Measurements from ENCODE around the gene NAPSA. TPM values are rescaled to one million over a fixed set of nuclear protein-coding genes. Genes with fewer than 3 reads are reported as not detected.

The NAPSA gene
- total and polyA plus RNA-seq, 9 of the 15 experiments (the other 6 are each of a cell fraction or from before 2014, with no cell fraction given) = 0.25 to 1.9 (median 0.69) TPM

DNA sequence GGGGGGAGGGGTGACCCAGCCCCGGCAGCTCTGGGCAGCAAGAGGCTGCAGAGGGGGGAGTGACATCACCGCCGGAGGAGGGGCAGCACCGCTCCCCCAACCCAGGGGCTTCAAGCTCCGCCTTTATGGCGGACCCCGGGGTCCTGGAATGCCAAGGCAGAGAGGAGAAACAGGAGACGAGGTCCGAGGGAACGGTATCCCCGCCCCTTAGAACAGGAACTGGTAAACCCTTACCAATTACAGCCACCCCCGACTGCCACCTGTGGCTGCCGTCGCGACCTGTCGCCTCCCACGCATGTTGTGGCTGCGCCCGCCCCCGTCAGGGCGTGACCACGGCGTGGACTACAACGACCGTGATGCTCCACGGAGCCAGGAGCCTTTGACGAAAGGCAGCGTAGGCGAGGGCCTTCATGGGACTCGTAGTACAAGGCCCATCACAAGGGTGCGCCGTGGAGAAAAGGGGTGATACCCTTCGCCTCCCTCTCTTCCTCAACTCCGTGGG, 32.2 kb downstream of the NAPSA start (continued):
- TF ChIP-seq, protein P1, sequence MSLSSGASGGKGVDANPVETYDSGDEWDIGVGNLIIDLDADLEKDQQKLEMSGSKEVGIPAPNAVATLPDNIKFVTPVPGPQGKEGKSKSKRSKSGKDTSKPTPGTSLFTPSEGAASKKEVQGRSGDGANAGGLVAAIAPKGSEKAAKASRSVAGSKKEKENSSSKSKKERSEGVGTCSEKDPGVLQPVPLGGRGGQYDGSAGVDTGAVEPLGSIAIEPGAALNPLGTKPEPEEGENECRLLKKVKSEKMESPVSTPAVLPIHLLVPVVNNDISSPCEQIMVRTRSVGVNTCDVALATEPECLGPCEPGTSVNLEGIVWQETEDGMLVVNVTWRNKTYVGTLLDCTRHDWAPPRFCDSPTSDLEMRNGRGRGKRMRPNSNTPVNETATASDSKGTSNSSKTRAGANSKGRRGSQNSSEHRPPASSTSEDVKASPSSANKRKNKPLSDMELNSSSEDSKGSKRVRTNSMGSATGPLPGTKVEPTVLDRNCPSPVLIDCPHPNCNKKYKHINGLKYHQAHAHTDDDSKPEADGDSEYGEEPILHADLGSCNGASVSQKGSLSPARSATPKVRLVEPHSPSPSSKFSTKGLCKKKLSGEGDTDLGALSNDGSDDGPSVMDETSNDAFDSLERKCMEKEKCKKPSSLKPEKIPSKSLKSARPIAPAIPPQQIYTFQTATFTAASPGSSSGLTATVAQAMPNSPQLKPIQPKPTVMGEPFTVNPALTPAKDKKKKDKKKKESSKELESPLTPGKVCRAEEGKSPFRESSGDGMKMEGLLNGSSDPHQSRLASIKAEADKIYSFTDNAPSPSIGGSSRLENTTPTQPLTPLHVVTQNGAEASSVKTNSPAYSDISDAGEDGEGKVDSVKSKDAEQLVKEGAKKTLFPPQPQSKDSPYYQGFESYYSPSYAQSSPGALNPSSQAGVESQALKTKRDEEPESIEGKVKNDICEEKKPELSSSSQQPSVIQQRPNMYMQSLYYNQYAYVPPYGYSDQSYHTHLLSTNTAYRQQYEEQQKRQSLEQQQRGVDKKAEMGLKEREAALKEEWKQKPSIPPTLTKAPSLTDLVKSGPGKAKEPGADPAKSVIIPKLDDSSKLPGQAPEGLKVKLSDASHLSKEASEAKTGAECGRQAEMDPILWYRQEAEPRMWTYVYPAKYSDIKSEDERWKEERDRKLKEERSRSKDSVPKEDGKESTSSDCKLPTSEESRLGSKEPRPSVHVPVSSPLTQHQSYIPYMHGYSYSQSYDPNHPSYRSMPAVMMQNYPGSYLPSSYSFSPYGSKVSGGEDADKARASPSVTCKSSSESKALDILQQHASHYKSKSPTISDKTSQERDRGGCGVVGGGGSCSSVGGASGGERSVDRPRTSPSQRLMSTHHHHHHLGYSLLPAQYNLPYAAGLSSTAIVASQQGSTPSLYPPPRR (CRISPR knock-in tag; IDR thresholded peaks at IDR 0.05; ENCODE audit: borderline replicate concordance) = no peak
- TF ChIP-seq HCFC1 (IDR thresholded peaks at IDR 0.05; ENCODE audit: low read depth, low read length) (peak; percentile 99), HDGF (IDR thresholded peaks at IDR 0.05) (no peak), PHB2 (IDR thresholded peaks at IDR 0.05; ENCODE audit: low read depth) (no peak), SP1 (CRISPR knock-in tag; IDR thresholded peaks at IDR 0.05) (peak; percentile 86), ETV6 (IDR thresholded peaks at IDR 0.05; ENCODE audit: borderline replicate concordance in 1 of 2, low read depth in 2 of 2, low read length in 1 of 2) (no peak), ETV6 (CRISPR knock-in tag; IDR thresholded peaks at IDR 0.05; ENCODE audit: borderline replicate concordance) (no peak), ZNF121 (CRISPR knock-in tag; conservative IDR thresholded peaks at IDR 0.05) (no peak), PRMT5 (CRISPR knock-in tag; IDR thresholded peaks at IDR 0.05) (no peak), RFX7 (CRISPR knock-in tag; IDR thresholded peaks at IDR 0.05) (no peak), ZNF408 (CRISPR knock-in tag; IDR thresholded peaks at IDR 0.05; ENCODE audit: low read depth) (no peak), SLC30A9 (CRISPR knock-in tag; IDR thresholded peaks at IDR 0.05) (no peak), RBM34 (IDR thresholded peaks at IDR 0.05; ENCODE audit: borderline replicate concordance, insufficient read depth, low read length) (no peak), BMI1 (IDR thresholded peaks at IDR 0.05; ENCODE audit: low read length) (no peak), ZNF436 (CRISPR knock-in tag; IDR thresholded peaks at IDR 0.05) (no peak), HDAC2 (IDR thresholded peaks at IDR 0.05) (peak; percentile 42; the same call in 1 of the 2 replicates)
- TF ChIP-seq, protein P2, sequence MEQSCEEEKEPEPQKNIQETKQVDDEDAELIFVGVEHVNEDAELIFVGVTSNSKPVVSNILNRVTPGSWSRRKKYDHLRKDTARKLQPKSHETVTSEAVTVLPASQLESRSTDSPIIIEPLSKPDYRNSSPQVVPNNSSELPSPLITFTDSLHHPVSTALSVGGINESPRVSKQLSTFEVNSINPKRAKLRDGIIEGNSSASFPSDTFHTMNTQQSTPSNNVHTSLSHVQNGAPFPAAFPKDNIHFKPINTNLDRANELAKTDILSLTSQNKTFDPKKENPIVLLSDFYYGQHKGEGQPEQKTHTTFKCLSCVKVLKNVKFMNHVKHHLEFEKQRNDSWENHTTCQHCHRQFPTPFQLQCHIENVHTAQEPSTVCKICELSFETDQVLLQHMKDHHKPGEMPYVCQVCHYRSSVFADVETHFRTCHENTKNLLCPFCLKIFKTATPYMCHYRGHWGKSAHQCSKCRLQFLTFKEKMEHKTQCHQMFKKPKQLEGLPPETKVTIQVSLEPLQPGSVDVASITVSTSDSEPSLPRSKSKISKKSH (CRISPR knock-in tag; IDR thresholded peaks at IDR 0.05) = no peak
- TF ChIP-seq, protein P3, sequence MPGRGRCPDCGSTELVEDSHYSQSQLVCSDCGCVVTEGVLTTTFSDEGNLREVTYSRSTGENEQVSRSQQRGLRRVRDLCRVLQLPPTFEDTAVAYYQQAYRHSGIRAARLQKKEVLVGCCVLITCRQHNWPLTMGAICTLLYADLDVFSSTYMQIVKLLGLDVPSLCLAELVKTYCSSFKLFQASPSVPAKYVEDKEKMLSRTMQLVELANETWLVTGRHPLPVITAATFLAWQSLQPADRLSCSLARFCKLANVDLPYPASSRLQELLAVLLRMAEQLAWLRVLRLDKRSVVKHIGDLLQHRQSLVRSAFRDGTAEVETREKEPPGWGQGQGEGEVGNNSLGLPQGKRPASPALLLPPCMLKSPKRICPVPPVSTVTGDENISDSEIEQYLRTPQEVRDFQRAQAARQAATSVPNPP (IDR thresholded peaks at IDR 0.05; ENCODE audit: borderline replicate concordance, insufficient read depth, insufficient read length) = no peak

Data from K562 (cell line).